ENCODE results near the gene CPD. TPM values are rescaled to one million over a fixed set of nuclear protein-coding genes. Genes with fewer than 3 reads are reported as not detected.
A peak's percentile ranks its signal among the peaks of the same experiment; 100 is the strongest.
"Not testable (repeated sequence)": the region's sequence is repeated elsewhere in the genome, so short reads cannot be mapped to it uniquely, and the experiment has no call there.

CPD gene
- total and polyA plus RNA-seq, 8 donors: 4.1 to 278 (median 22.0) TPM

- Histone ChIP-seq H3K9me3 (no peaks in the 10 kb centered on the region), H3K36me3 (peaks cover 5 to 75% (median 55%) of the 10 kb centered on the region in 4 donors)
- intact Hi-C loops (cut with DNase I; ENCODE audit: low total_unique reads): no loop called here
Measured at GRCh38 chr17:30433514-30433913, 54.8 kb downstream of the CPD start.

GRCh38 chr17:30436729-30437128 is 58.0 kb downstream of the CPD start:
- Histone ChIP-seq H3K27ac (no peak overlapping the region), H3K4me3 (no peak overlapping the region), H3K27me3 (no peaks in the 10 kb centered on the region), H3K36me3 (peaks cover 5 to 57% (median 41%) of the 10 kb centered on the region in 4 donors), H3K9me3 (no peaks in the 10 kb centered on the region), H3K4me1 (peaks cover 0 to 6% (median 0%) of the 10 kb centered on the region in 4 donors)
- TF ChIP-seq POLR2AphosphoS5 (IDR thresholded peaks at IDR 0.05) (no peak), CTCF (IDR thresholded peaks at IDR 0.05) (no peak), POLR2A (IDR thresholded peaks at IDR 0.05) (no peak)
- intact Hi-C loops (cut with DNase I; ENCODE audit: low total_unique reads): no loop called here
- no peak for DNase-seq

More at GRCh38 chr17:30433514-30433913, 54.8 kb downstream of the CPD start:
- DNase-seq: peak; percentile 18 to 29
- Histone ChIP-seq H3K4me3 (no peak overlapping the region), H3K4me1 (peaks cover 0 to 10% (median 3%) of the 10 kb centered on the region in 4 donors), H3K27me3 (no peaks in the 10 kb centered on the region), H3K27ac (no peak overlapping the region)
- peak in 1 of 3 donors; percentile 13 for TF ChIP-seq POLR2AphosphoS5 (IDR thresholded peaks at IDR 0.05)
- no peak for TF ChIP-seq EP300 (IDR thresholded peaks at IDR 0.05)
- WGBS, 5 donors: 47 to 77% (median 54%) methylated on average over 1 of the region's 1 CpG

- Histone ChIP-seq H3K27me3 (no peaks in the 10 kb centered on the region), H3K9me3 (no peaks in the 10 kb centered on the region), H3K36me3 (peaks cover 17 to 51% (median 44%) of the 10 kb centered on the region in 4 donors), H3K4me3 (no peak overlapping the region), H3K4me1 (no peaks in the 10 kb centered on the region), H3K27ac (no peak overlapping the region)
- DNase-seq: no peak
- intact Hi-C loops (cut with DNase I; ENCODE audit: low total_unique reads): no loop called here
- no peak for TF ChIP-seq POLR2AphosphoS5 (IDR thresholded peaks at IDR 0.05)
- TF ChIP-seq POLR2A (IDR thresholded peaks at IDR 0.05): no peak
- TF ChIP-seq CTCF (IDR thresholded peaks at IDR 0.05): no peak
- TF ChIP-seq EP300 (IDR thresholded peaks at IDR 0.05): no peak
- WGBS, 5 donors: 78 to 87% (median 84%) methylated on average over 6 of the region's 6 CpGs
Measured at GRCh38 chr17:30443721-30444120, 65.0 kb downstream of the CPD start.

- H3K9me3 ChIP-seq; intact Hi-C loops (cut with DNase I; ENCODE audit: low total_unique reads); H3K4me3 ChIP-seq; H3K27me3 ChIP-seq; H3K27ac ChIP-seq; DNase-seq: not testable (repeated sequence)
- peaks cover 0 to 15% (median 2%) of the 10 kb centered on the region in 4 donors for H3K4me1 ChIP-seq
- H3K36me3 ChIP-seq: peaks cover 23 to 70% (median 65%) of the 10 kb centered on the region in 4 donors
Measured at GRCh38 chr17:30446640-30447039, 67.9 kb downstream of the CPD start.

GRCh38 chr17:30449480-30449879 is 70.8 kb downstream of the CPD start:
- Histone ChIP-seq H3K4me1 (peaks cover 0 to 15% (median 2%) of the 10 kb centered on the region in 4 donors), H3K27ac (no peak overlapping the region), H3K9me3 (no peaks in the 10 kb centered on the region), H3K36me3 (peaks cover 39 to 74% (median 69%) of the 10 kb centered on the region in 4 donors), H3K27me3 (no peaks in the 10 kb centered on the region), H3K4me3 (no peak overlapping the region)
- DNase-seq: peak in 1 of 2 donors; percentile 30
- intact Hi-C loops (cut with DNase I; ENCODE audit: low total_unique reads): no loop called here
- WGBS, 5 donors: 50 to 69% (median 60%) methylated on average over 4 of the region's 4 CpGs
- no peak for TF ChIP-seq CTCF (IDR thresholded peaks at IDR 0.05)
- TF ChIP-seq POLR2A (IDR thresholded peaks at IDR 0.05): no peak
- TF ChIP-seq POLR2AphosphoS5 (IDR thresholded peaks at IDR 0.05): no peak
- TF ChIP-seq EP300 (IDR thresholded peaks at IDR 0.05): no peak
